GM18951 (cell line): ENCODE measurements around the gene CFAP53.

ENCODE experiments used
- POLR2A ChIP-seq: IDR thresholded peaks from 4 replicates; pipeline ENCODE4 v1.6.1; 2011; ENCODE audit warnings: mild to moderate bottlenecking; ENCODE audit not compliant: insufficient read length, insufficient read depth; ENCODE audit errors: extremely low read depth
- in situ Hi-C: fragments of 300-500 bp; cut with MboI; formaldehyde crosslinking; loops from one replicate; pipeline ENCODE4 v1.12.0; 2022; ENCODE audit warnings: low sequenced_read_pairs, mixed read lengths, inconsistent platforms; ENCODE audit not compliant: unreplicated experiment

Gene CFAP53

DNA sequence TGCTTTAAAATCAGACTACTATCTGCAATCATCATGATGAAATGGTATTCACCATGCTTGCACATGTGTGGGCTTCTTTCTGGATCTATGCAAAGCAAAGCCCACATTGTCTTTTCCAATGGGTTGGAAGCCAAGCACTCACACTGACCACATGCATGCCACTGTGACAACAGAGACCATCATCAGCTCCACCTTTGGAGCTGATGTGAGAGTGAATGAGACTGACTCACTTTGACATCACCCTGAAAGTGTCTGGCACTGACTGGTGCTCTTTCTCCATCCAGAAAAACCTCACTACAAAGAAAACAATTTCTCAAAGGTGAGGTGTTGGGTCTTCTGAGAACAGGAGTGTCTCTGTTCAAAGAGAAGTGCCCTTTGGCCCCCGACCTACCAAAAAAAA lies 76.1 kb downstream of the CFAP53 start:
- in situ Hi-C loops: no loop called here

GRCh38 chr18:50189160-50189559 lies 77.1 kb downstream of the CFAP53 start:
- in situ Hi-C loops: no loop called here
- no peak for TF ChIP-seq POLR2A

More for the DNA sequence above, 76.1 kb downstream of the CFAP53 start:
- TF ChIP-seq POLR2A: no peak

- in situ Hi-C loops: no loop called here
- TF ChIP-seq POLR2A: no peak
These were observed 77.6 kb downstream of the CFAP53 start for GRCh38 chr18:50188652-50189051.

DNA sequence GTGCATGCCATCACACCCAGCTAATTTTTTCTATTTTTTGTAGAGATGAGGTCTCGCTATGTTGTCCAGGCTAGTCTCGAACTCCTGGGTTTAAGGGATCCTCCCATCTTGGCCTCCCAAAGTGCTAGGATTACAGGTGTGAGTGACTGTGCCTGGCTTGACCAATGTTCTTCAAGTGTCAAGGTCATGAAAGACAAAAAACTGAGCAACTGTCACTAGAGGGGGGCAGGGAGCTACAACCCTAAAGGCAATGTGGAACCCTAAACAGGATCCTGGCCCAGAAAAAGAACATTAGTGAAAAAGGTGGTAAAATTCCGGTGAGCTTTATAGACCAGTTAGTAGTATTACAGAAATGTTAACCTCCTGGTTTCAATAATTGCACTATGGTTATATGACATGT lies 78.6 kb downstream of the CFAP53 start:
- in situ Hi-C loops: no loop called here
- TF ChIP-seq POLR2A: no peak

DNA sequence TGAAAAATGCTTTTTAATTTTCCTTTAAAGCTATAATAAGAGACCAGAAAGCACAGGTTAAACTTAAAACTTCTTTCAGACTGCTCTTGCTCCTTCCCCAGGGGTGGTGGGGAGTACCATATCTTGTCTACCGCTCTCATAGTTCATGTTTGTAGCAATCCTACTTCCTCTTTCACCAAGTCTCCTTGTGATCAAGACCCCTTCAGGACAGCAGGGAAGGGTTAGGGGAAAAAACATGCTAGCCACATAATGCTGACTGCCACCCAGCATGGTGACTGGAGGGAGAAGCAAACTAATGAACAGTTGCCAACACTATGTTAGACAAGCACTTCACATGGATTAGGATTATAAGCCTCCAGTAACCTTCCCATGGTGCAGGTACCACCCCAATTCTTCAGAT lies 79.9 kb downstream of the CFAP53 start:
- in situ Hi-C loops: no loop called here
- no peak for TF ChIP-seq POLR2A

GRCh38 chr18:50183556-50183955 lies 82.7 kb downstream of the CFAP53 start:
- in situ Hi-C loops: no loop called here
- no peak for TF ChIP-seq POLR2A

GRCh38 chr18:50182511-50182910 lies 83.8 kb downstream of the CFAP53 start:
- TF ChIP-seq POLR2A: no peak
- in situ Hi-C loops: no loop called here

DNA sequence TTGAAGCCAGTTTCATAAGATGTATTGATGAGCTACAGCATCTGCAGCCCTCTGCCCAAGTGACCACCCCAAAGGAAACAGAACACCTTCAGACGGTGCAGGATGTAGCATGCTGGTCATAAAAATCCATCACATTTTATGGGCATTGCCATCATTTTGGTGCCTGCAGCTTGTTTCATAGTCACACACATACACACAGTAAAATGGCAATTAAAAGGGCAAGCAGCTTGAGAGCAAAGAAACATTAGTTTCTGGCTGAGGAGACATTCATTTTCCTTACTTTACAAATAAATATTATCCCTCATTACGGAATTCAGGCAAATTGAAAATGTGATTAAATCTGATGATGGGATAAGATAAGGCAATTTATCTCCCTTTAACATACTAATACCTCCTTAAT lies 84.7 kb downstream of the CFAP53 start:
- TF ChIP-seq POLR2A: no peak

DNA sequence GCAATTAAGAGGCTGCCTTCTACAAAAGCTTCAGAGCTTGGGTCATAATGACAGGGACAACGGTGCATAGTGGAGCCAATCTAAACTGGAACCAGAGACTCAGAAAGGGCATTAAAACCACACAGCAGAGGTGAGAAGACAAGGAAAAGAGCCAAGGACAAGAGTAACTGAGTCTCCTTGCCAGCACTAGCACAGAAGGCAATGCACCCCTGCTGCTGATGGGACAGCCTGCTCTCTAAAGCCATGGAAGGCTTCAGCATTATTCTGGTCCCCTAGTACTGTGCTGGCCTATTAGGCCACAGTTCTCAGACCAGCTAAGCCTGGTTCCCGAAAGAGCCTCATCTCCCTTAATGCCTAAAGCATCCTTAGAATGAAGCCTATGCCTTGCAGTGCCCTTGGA lies 86.8 kb downstream of the CFAP53 start:
- in situ Hi-C loops: no loop called here
- TF ChIP-seq POLR2A: no peak

More for the DNA sequence above, 84.7 kb downstream of the CFAP53 start:
- in situ Hi-C loops: no loop called here

GRCh38 chr18:50177294-50177992 lies 88.9 kb downstream of the CFAP53 start:
- in situ Hi-C loops: no loop called here
- no peak for TF ChIP-seq POLR2A
